Fibroblast of peridontal ligament (primary cell): ENCODE results near the gene CYP4B1.
"Not testable (repeated sequence)": the region's sequence is repeated elsewhere in the genome, so short reads cannot be mapped to it uniquely, and the experiment has no call there.

Experiments used
- DNase-seq: peaks from one replicate; pipeline ENCODE4 v3.0.0-alpha.2; 2010; ENCODE audit errors: extremely low read depth

The CYP4B1 gene

DNA sequence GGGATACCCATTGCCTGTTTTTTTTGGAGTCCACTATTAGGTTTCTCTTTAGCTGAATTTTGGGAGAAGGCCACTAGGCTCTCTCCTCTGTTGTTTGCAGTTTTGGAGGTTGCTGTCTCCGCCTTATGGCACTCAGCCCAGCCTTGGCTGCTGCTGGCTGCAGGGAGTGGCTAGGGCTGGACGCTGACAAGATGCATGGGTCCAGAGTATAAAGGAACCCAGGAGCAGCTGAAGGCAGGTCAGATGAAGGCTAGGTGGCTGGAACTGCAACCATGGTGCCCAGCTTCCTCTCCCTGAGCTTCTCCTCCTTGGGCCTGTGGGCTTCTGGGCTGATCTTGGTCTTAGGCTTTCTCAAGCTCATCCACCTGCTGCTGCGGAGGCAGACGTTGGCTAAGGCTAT is at the start of gene CYP4B1:
TSS of gene CYP4B1 (plus strand) at position 237 of the 400 bp plus-strand sequence. CDS start at position 273, 36 bp downstream.
- no peak for DNase-seq

DNA sequence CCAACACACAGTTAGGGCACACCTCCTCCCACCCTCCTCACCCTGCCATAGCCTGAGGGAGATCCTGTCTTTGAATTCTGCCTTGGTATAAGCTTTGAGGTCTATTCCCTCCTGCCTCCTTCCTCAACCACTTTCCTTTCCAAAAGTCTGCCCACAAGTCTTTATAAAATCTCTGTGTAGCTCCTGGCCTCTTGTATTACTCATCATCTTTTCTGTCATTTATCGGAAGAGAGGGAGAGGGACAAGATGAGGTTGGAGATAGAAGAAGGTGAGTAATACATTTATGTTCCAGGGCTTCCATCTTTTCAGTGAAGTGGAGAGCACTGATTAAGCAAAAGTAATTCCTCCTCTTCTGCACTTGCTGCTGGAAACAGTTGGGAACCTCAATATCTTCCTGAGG is 49.4 kb upstream of the CYP4B1 start:
- DNase-seq = no peak

DNA sequence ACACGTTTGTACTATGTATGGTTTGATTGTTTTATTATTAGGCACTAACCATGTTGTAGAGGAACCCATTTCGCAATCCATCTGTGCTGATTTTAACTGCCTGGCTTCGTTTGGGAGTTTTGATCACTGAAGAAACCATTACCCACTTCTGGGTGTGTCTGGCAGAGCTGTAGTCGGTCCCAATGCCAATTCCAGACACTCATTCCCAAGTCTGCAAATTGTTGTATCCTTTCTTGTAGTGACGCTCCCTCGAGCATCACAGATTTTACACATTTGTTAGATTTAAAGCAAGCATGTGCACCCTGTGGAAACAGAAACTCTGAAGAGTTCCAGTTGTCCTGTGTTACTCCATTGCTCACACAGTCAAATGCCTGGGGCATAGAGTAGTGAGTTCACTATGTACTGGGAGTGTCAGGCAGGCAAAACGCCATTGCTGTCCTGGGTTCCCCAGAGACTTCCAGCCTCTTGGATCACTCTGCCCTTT is 48.9 kb upstream of the CYP4B1 start:
- DNase-seq = no peak

DNA sequence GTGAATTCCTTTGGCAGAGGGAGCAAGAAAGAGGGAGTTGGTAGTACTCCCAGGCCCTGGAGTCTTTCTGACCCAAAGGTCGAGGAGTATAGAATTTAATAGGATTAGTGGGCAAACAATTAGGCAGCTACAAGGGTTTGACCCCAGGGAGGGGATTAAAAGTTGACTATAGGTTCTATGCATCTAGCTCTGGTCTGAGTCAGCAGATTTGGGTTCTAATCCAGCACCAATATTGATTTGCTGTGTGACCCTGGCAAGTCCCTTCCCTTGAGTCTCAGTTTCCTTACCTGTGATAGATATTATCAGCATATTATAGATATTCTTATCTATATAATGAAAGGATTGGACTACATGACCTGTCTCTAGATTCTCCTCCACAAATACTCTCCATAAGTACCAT is 44.9 kb upstream of the CYP4B1 start:
- DNase-seq = no peak

GRCh38 chr1:46754707-46755106 is 44.1 kb upstream of the CYP4B1 start:
- DNase-seq = not testable (repeated sequence)

GRCh38 chr1:46755121-46755520 is 43.7 kb upstream of the CYP4B1 start:
- DNase-seq = no peak

GRCh38 chr1:46757247-46757955 is 41.4 kb upstream of the CYP4B1 start:
- no peak for DNase-seq

DNA sequence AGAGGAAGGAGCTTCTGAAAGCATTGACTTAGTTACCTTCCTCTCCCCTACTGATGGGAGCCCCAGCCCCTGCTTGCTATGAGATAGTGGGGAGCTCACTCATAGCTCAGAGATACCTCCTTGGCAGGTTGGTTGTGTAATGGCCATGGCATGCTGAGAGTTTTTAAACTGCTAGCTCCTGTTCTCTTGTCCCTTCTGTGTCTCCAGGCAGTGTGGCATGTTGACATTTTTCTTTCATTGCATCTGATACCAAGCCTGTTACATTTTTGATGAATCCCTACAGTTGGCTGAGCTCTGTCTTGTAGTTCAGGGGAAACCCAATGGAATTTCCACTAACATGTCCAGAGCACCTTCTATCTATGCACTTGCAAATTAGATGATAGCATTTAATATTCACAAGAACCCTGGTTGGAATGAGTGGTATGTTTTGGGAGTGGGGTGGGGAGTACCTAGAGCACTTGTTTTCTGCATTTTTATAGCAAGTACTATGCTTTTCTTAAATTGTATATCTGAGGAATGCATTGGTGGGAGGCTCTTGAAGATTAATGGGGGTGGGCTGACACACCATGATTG is 40.8 kb upstream of the CYP4B1 start:
- DNase-seq = no peak

DNA sequence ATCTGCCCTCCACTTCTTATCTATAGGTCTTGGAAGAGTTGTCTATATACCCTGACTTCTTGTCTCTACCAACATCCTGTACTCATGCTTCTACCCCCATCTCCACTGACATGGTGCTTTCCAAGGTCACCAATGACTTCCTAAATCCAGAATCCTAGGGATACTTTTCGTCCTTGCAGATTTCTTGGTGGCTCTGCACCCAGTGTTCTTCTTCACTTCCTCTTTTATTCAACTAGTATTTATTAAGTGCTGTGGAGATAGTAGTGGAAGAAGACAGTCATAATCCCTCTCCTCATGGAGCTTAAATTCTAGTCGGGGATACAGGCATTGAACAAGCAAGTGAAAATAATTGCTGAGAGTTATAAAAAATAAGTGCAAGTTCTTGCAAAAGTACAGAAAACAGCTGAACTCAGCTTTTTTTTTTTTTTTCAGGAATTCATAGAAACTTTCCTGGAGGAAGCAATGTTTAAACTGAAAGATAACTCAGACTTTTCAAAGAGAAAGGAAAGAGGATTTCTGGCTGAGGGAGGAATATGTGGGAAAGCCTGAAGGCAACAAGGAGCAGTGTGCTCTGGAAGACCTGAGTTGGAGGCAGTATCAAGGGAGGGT is 38.2 kb upstream of the CYP4B1 start:
- DNase-seq = no peak

GRCh38 chr1:46761740-46762139 is 37.1 kb upstream of the CYP4B1 start:
- no peak for DNase-seq

GRCh38 chr1:46764402-46764801 is 34.4 kb upstream of the CYP4B1 start:
- DNase-seq = no peak

- DNase-seq = no peak
Measured at GRCh38 chr1:46767649-46768282, 31.1 kb upstream of the CYP4B1 start.

DNA sequence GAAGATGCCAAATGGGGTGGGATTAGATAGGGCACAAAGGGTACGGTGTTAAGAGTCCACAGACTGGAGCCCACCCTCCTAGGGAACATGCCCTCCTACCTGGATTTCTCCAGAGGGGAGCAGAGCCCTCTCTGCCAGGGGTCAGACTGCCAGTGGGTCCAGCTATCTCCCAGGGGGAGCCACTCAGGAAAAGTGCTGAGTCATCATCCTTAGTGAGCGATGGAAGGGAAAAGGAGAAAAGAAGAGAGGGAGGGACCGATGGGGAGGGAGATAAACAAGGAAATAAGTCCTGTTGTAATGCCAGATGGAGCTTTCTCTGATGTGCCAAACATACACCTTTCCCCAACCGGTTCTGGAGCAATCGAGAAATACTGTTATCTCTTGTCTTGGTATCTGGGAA is 30.4 kb upstream of the CYP4B1 start:
- DNase-seq = no peak

DNA sequence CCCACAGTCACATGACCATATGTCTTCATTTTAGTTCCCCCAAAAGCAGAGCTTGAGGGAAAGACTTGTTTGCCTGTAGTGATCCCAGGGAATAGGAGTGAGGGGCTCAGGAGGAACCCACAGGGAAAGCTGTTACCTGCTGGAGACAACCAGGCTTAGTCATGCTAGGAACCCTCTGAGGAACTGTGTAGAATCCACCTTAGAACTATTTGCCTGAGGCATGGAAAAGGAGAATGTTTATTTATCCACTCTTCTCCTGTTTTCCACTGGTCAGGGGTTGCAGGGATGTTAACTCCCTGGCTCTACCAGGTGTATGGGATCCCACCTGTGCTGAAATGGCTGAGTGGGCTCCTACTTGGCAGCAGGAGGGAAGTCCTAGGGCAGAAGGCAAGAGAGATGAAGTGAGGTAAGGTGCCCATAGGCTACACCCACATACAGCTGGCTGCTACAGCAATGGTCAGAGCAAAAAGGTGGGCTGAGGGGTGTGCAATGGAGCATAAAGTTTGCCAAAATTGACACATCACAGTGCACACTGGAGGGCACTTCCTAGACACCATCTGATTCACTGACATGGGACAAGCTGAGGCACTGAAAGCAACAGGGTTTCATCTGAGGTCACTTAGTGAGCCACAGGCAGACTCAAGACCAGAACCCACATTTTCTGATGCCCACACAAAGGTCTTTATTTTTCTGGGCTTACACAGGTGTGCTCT is 29.7 kb upstream of the CYP4B1 start:
- no peak for DNase-seq

- no peak for DNase-seq
Measured at GRCh38 chr1:46770541-46770940, 28.3 kb upstream of the CYP4B1 start.

- DNase-seq = no peak
Measured at GRCh38 chr1:46772571-46772970, 26.3 kb upstream of the CYP4B1 start.

GRCh38 chr1:46774297-46774696 is 24.5 kb upstream of the CYP4B1 start:
- no peak for DNase-seq

DNA sequence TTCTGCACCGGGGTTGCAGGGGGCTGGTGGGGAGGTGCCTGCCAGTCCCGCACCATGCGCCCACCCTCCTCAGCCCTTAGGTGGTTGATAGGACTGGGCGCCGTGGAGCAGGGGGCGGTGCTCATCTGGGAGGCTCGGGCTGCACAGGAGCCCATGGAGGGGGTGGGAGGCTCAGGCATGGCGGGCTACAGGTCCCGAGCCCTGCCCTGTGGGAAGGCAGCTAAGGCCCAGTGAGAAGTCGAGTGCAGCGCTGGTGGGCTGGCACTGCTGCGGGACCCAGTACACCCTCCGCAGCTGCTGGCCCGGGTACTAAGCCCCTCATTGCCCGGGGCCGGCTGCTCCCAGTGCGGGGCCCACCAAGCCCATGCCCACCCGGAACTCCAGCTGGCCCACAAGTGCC is 20.4 kb upstream of the CYP4B1 start:
- DNase-seq = not testable (repeated sequence)

DNA sequence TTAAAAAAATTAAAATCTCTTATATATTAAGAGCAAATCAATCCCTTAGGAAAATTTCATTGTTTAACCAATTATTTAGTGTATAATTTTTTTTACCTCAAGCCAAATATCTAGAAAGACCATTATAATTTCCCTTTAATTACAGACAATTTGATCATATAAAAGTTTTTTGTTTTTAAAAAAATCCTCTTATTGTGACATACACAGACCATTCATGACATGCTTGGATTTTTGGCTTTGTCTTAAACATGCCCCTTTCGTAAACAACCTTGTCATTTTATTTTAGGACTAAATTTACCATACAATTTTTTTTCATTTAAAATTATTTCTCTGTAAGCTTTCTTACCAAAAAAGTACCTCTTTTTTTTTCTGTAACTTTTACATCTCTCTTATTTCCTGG is 14.2 kb upstream of the CYP4B1 start:
- DNase-seq = no peak

- DNase-seq = not testable (repeated sequence)
Measured at GRCh38 chr1:46788634-46789033, 10.2 kb upstream of the CYP4B1 start.

- DNase-seq = no peak
Measured at GRCh38 chr1:46790446-46791101, 8.3 kb upstream of the CYP4B1 start.
